ENCODE data around the gene TREH. TPM values are rescaled to one million over a fixed set of nuclear protein-coding genes. Genes with fewer than 3 reads are reported as not detected.
A peak's percentile ranks its signal among the peaks of the same experiment; 100 is the strongest.

The TREH gene
- total and polyA plus RNA-seq, 2 donors = 0.39 TPM; not detected in 1

DNA sequence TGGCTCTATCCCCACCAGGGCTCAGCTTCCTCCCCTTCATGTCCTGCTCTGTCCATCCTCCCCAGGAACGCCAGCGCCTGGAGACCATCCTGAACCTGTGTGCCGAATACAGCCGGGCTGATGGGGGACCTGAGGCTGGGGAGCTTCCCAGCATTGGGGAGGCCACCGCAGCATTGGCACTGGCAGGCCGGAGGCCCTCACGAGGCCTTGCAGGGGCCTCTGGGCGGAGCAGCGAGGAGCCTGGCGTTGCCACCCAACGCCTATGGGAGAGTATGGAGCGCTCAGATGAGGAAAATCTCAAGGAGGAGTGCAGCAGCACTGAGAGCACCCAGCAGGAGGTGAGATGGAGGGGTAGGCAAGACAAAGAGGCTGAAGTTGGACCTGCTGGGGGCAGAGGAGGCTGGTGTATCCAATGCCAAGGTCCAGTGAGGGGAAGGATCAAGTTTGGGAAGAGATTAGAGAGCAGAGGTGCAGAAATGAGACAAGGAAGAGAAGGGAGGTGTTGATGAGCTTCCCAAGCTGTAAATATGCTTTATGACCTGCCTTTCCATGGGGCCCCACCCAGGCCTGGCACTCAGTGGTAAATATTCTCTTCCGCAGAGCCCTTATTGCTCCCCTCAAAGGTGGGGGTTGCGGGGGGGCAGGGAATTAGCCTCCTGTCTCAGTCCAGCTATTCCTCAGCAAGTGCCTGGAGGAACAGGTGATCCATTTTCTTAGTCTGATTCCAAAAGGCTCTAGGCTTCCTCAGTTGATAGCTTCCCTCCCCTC is 48.1 kb downstream of the TREH start:
- WGBS = 97% methylated on average over 14 of the region's 14 CpGs
- Histone ChIP-seq H3K27ac (ENCODE audit: low read depth in 1 of 2, low read length in 1 of 2) (no peak overlapping the region), H3K4me1 (ENCODE audit: control insufficient read depth in 2 of 2, insufficient read depth in 2 of 2, low read length in 2 of 2) (peaks cover 0 to 6% of the 10 kb centered on the region in 2 donors), H3K27me3 (ENCODE audit: control insufficient read depth in 2 of 2, insufficient read depth in 1 of 2, low read length in 1 of 2) (peaks cover 0 to 2% of the 10 kb centered on the region in 2 donors), H3K9me3 (ENCODE audit: control insufficient read depth in 2 of 2, insufficient read depth in 1 of 2, low read length in 1 of 2) (no peaks in the 10 kb centered on the region), H3K4me3 (ENCODE audit: low read length in 2 of 2) (no peak overlapping the region), H3K36me3 (ENCODE audit: control insufficient read depth in 2 of 2, insufficient read depth in 2 of 2, low read length in 1 of 2) (no peaks in the 10 kb centered on the region)
- DNase-seq (ENCODE audit: low read depth in 6 of 9, low spot score in 9 of 9) = no peak

DNA sequence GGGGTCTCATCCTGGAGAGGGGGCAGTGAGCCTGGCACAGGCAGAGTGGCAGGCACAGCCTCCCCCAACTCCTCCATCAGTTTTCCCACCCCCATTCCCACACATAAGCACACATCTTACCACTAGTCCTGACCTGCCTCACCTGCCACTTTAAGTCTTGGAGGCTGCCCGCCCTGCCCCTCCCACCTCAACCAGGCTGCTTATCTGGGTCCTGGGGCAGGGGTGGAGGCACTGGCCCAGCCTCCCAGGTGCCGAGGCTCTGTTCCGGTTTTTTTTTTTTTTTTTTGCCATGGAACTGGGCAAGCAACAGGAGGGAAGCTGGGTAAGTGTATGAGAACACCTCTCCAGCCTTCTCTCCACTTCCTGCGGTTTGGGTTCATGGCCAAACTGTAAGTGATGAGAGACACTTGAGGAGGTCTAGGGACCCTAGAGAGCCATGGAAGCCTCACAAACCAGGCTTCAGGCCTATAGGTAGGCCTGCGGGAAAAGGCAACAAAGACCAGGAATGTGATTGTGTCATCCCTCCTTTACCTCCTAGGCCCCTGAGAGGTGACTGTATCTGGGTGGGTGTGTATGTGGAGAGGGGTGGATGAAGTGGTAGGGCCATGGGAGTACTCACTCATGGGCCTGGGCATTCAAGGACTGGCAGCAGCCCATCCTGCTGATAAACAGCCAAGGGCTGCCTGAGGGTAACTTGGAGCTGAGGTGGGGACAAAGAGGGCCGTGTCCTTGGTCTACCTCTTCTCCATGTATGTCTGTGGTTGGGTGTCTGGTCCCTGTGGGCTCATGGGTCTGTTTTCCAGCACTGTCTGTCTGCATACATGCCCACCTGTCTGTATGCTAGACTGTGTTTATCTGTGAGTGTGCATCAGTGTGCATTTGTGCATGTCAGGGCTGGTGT is 49.4 kb downstream of the TREH start:
- peaks cover 0 to 12% of the 10 kb centered on the region in 2 donors for H3K4me1 ChIP-seq (ENCODE audit: control insufficient read depth in 2 of 2, insufficient read depth in 2 of 2, low read length in 2 of 2)
- no peak for DNase-seq (ENCODE audit: low read depth in 6 of 9, low spot score in 9 of 9)
- no peak overlapping the region for H3K4me3 ChIP-seq (ENCODE audit: low read length in 2 of 2)
- peaks cover 0 to 2% of the 10 kb centered on the region in 2 donors for H3K27me3 ChIP-seq (ENCODE audit: control insufficient read depth in 2 of 2, insufficient read depth in 1 of 2, low read length in 1 of 2)
- H3K9me3 ChIP-seq (ENCODE audit: control insufficient read depth in 2 of 2, insufficient read depth in 1 of 2, low read length in 1 of 2) = no peaks in the 10 kb centered on the region
- H3K36me3 ChIP-seq (ENCODE audit: control insufficient read depth in 2 of 2, insufficient read depth in 2 of 2, low read length in 1 of 2) = no peaks in the 10 kb centered on the region
- no peak overlapping the region for H3K27ac ChIP-seq (ENCODE audit: low read depth in 1 of 2, low read length in 1 of 2)
- 97% methylated on average over 6 of the region's 6 CpGs for WGBS

- no peaks in the 10 kb centered on the region for H3K27me3 ChIP-seq (ENCODE audit: control insufficient read depth in 2 of 2, insufficient read depth in 1 of 2, low read length in 1 of 2)
- H3K4me3 ChIP-seq (ENCODE audit: low read length in 2 of 2) = no peak overlapping the region
- peaks cover 0 to 6% of the 10 kb centered on the region in 2 donors for H3K4me1 ChIP-seq (ENCODE audit: control insufficient read depth in 2 of 2, insufficient read depth in 2 of 2, low read length in 2 of 2)
- DNase-seq (ENCODE audit: low read depth in 6 of 9, low spot score in 9 of 9) = no peak
- no peak overlapping the region for H3K27ac ChIP-seq (ENCODE audit: low read depth in 1 of 2, low read length in 1 of 2)
- H3K9me3 ChIP-seq (ENCODE audit: control insufficient read depth in 2 of 2, insufficient read depth in 1 of 2, low read length in 1 of 2) = no peaks in the 10 kb centered on the region
- H3K36me3 ChIP-seq (ENCODE audit: control insufficient read depth in 2 of 2, insufficient read depth in 2 of 2, low read length in 1 of 2) = no peaks in the 10 kb centered on the region
- WGBS = 88% methylated on average over 5 of the region's 5 CpGs
Observed at GRCh38 chr11:118628861-118629549, 50.4 kb downstream of the TREH start.

- peaks cover 1 to 9% of the 10 kb centered on the region in 2 donors for H3K4me1 ChIP-seq (ENCODE audit: control insufficient read depth in 2 of 2, insufficient read depth in 2 of 2, low read length in 2 of 2)
- DNase-seq (ENCODE audit: low read depth in 6 of 9, low spot score in 9 of 9) = no peak
- no peaks in the 10 kb centered on the region for H3K36me3 ChIP-seq (ENCODE audit: control insufficient read depth in 2 of 2, insufficient read depth in 2 of 2, low read length in 1 of 2)
- no peaks in the 10 kb centered on the region for H3K27me3 ChIP-seq (ENCODE audit: control insufficient read depth in 2 of 2, insufficient read depth in 1 of 2, low read length in 1 of 2)
- WGBS = 97% methylated on average over 13 of the region's 13 CpGs
- H3K9me3 ChIP-seq (ENCODE audit: control insufficient read depth in 2 of 2, insufficient read depth in 1 of 2, low read length in 1 of 2) = no peaks in the 10 kb centered on the region
- H3K27ac ChIP-seq (ENCODE audit: low read depth in 1 of 2, low read length in 1 of 2) = no peak overlapping the region
- no peak overlapping the region for H3K4me3 ChIP-seq (ENCODE audit: low read length in 2 of 2)
Observed at GRCh38 chr11:118628432-118628831, 51.0 kb downstream of the TREH start.

GRCh38 chr11:118628031-118628430 is 51.4 kb downstream of the TREH start:
- peaks cover 5 to 13% of the 10 kb centered on the region in 2 donors for H3K4me1 ChIP-seq (ENCODE audit: control insufficient read depth in 2 of 2, insufficient read depth in 2 of 2, low read length in 2 of 2)
- 98% methylated on average over 20 of the region's 20 CpGs for WGBS
- no peaks in the 10 kb centered on the region for H3K27me3 ChIP-seq (ENCODE audit: control insufficient read depth in 2 of 2, insufficient read depth in 1 of 2, low read length in 1 of 2)
- DNase-seq (ENCODE audit: low read depth in 6 of 9, low spot score in 9 of 9) = no peak
- H3K36me3 ChIP-seq (ENCODE audit: control insufficient read depth in 2 of 2, insufficient read depth in 2 of 2, low read length in 1 of 2) = no peaks in the 10 kb centered on the region
- no peaks in the 10 kb centered on the region for H3K9me3 ChIP-seq (ENCODE audit: control insufficient read depth in 2 of 2, insufficient read depth in 1 of 2, low read length in 1 of 2)
- H3K4me3 ChIP-seq (ENCODE audit: low read length in 2 of 2) = no peak overlapping the region
- no peak overlapping the region for H3K27ac ChIP-seq (ENCODE audit: low read depth in 1 of 2, low read length in 1 of 2)

- Histone ChIP-seq H3K9me3 (ENCODE audit: control insufficient read depth in 2 of 2, insufficient read depth in 1 of 2, low read length in 1 of 2) (no peaks in the 10 kb centered on the region), H3K36me3 (ENCODE audit: control insufficient read depth in 2 of 2, insufficient read depth in 2 of 2, low read length in 1 of 2) (no peaks in the 10 kb centered on the region), H3K27me3 (ENCODE audit: control insufficient read depth in 2 of 2, insufficient read depth in 1 of 2, low read length in 1 of 2) (no peaks in the 10 kb centered on the region), H3K27ac (ENCODE audit: low read depth in 1 of 2, low read length in 1 of 2) (no peak overlapping the region), H3K4me1 (ENCODE audit: control insufficient read depth in 2 of 2, insufficient read depth in 2 of 2, low read length in 2 of 2) (peaks cover 10 to 17% of the 10 kb centered on the region in 2 donors), H3K4me3 (ENCODE audit: low read length in 2 of 2) (no peak overlapping the region)
- DNase-seq (ENCODE audit: low read depth in 6 of 9, low spot score in 9 of 9) = no peak
- WGBS = 98% methylated on average over 10 of the region's 10 CpGs
Observed at GRCh38 chr11:118627566-118627965, 51.9 kb downstream of the TREH start.

GRCh38 chr11:118625976-118626375 is 53.5 kb downstream of the TREH start:
- no peaks in the 10 kb centered on the region for H3K36me3 ChIP-seq (ENCODE audit: control insufficient read depth in 2 of 2, insufficient read depth in 2 of 2, low read length in 1 of 2)
- no peaks in the 10 kb centered on the region for H3K9me3 ChIP-seq (ENCODE audit: control insufficient read depth in 2 of 2, insufficient read depth in 1 of 2, low read length in 1 of 2)
- DNase-seq (ENCODE audit: low read depth in 6 of 9, low spot score in 9 of 9) = peak in 1 of 9 donors; percentile 43
- WGBS = 95% methylated on average over 2 of the region's 2 CpGs
- no peak overlapping the region for H3K4me3 ChIP-seq (ENCODE audit: low read length in 2 of 2)
- no peak overlapping the region for H3K27ac ChIP-seq (ENCODE audit: low read depth in 1 of 2, low read length in 1 of 2)
- H3K27me3 ChIP-seq (ENCODE audit: control insufficient read depth in 2 of 2, insufficient read depth in 1 of 2, low read length in 1 of 2) = peaks cover 0 to 8% of the 10 kb centered on the region in 2 donors
- H3K4me1 ChIP-seq (ENCODE audit: control insufficient read depth in 2 of 2, insufficient read depth in 2 of 2, low read length in 2 of 2) = peaks cover 20 to 32% of the 10 kb centered on the region in 2 donors

DNA sequence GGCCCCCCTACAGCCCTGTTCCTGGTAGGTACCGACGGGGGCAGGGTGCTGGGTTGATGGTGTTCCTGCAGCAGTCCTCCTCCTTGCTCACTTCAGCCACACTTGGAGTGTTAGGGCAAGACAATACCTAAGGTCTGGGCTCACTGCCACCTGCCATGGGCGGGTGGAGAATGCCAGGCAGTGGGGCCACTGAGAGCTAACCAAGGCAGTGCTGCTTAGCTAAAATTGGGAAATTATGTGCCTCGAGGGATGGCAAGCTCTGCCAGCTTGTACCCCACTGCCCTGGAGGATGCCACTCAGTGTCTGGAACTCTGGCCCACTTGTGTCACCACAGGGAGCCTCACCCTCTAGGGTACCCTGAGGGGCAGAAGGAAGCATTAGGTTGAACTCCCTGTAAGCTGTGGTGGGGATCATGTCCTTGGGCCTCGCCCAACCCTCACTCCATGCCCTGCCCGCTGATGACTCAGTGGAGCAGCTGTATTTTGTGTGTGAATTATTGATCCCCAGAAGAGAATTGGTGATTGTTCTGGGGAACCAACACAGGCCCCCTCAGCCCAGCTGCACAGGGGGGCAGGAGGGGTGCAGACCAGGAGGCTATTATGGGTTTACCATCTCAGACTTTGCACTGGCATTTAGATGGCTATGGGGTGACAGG is 54.3 kb downstream of the TREH start:
- Histone ChIP-seq H3K27me3 (ENCODE audit: control insufficient read depth in 2 of 2, insufficient read depth in 1 of 2, low read length in 1 of 2) (peaks cover 0 to 14% of the 10 kb centered on the region in 2 donors), H3K4me1 (ENCODE audit: control insufficient read depth in 2 of 2, insufficient read depth in 2 of 2, low read length in 2 of 2) (peaks cover 25 to 39% of the 10 kb centered on the region in 2 donors), H3K36me3 (ENCODE audit: control insufficient read depth in 2 of 2, insufficient read depth in 2 of 2, low read length in 1 of 2) (no peaks in the 10 kb centered on the region), H3K4me3 (ENCODE audit: low read length in 2 of 2) (no peak overlapping the region), H3K9me3 (ENCODE audit: control insufficient read depth in 2 of 2, insufficient read depth in 1 of 2, low read length in 1 of 2) (no peaks in the 10 kb centered on the region), H3K27ac (ENCODE audit: low read depth in 1 of 2, low read length in 1 of 2) (no peak overlapping the region)
- DNase-seq (ENCODE audit: low read depth in 6 of 9, low spot score in 9 of 9) = no peak
- WGBS = 97% methylated on average over 6 of the region's 6 CpGs
